ENCODE data around the gene NPM3. TPM values are rescaled to one million over a fixed set of nuclear protein-coding genes. Genes with fewer than 3 reads are reported as not detected.

Gene NPM3
- total RNA-seq, 2 donors from 2014 or later = 94.5 to 113 TPM

DNA sequence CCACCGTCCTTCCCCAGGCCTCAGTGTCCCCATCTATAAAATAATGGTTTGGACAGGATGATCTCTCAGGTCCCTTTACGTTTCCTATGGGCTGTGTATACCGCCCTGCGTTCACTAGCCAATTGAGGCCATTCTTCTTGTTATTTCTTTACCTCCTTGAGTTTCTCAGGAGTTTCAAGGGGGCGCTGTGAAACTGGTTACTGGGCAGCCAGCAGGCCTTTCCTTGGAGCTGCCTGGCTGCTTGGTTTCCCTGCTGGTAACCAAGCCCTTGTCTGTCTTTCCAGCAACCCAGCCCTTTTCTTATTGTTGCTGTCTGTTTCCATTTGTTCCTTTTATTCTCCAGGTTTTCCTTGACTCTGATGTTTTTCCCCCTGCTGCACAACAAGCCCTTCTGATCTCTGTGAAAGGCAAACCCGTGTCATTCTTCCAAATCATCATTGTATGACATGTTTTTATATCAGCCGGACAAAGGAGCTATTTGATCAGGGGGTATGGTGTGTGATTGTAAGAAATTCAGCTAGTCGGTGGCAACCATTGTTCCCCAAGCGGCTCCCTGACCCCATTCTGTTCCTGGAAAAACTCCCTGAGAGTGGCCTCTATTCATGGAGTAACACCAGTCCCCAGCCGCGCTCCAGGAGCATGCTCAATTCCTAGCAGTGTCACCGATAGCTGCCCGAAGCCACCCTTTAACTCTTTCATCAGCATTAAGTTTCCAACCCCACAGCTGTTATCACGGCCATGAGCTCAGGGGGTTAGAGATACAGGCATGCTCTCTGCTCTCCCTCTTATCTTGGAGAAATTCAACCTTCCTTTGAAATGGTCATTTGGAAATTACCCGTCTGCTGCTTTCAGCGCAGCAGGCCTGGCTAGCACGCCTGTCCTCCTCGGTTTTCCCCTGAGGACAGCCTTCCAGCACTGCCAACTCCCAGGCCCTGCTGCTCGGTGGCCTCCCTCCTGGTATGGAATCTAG is 33.9 kb downstream of the NPM3 start:
- Mint-ChIP-seq H3K27me3 (ENCODE audit: low read depth) (peaks cover 24% of the 10 kb centered on the region), H3K4me1 (ENCODE audit: low read depth) (no peaks in the 10 kb centered on the region), H3K27ac (no peak overlapping the region), H3K9me3 (no peaks in the 10 kb centered on the region), H3K4me3 (no peak overlapping the region), H3K36me3 (ENCODE audit: insufficient read depth in 2 of 2) (no peaks in the 10 kb centered on the region)
- no peak for ATAC-seq (replicated peaks in 1 of 2)
- no peak for DNase-seq

DNA sequence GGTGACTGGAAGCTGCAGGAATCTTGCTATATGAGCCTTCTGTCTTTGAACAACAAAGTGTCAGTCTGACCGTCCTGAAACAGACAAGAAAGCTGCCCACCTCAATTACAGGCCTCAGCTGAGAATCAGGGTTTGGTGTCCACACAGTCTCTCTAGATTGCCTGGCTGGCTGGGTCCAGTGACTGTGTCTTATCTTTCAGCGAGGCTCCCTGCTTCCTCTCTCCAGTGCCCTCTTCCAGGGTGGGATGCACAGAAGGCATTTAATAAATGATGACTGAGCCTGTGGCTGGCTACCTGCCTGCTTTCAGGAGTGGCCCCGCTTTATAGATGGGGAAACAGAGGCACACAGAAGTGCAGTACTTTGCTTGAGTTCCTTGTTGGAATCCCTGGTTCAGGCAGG is 34.8 kb downstream of the NPM3 start:
- H3K4me3 Mint-ChIP-seq = no peak overlapping the region
- peaks cover 22% of the 10 kb centered on the region for H3K27me3 Mint-ChIP-seq (ENCODE audit: low read depth)
- H3K4me1 Mint-ChIP-seq (ENCODE audit: low read depth) = no peaks in the 10 kb centered on the region
- DNase-seq (no peak), ATAC-seq (replicated peaks in 1 of 2) (no peak)
- no peak overlapping the region for H3K27ac Mint-ChIP-seq
- H3K36me3 Mint-ChIP-seq (ENCODE audit: insufficient read depth in 2 of 2) = no peaks in the 10 kb centered on the region
- H3K9me3 Mint-ChIP-seq = no peaks in the 10 kb centered on the region

DNA sequence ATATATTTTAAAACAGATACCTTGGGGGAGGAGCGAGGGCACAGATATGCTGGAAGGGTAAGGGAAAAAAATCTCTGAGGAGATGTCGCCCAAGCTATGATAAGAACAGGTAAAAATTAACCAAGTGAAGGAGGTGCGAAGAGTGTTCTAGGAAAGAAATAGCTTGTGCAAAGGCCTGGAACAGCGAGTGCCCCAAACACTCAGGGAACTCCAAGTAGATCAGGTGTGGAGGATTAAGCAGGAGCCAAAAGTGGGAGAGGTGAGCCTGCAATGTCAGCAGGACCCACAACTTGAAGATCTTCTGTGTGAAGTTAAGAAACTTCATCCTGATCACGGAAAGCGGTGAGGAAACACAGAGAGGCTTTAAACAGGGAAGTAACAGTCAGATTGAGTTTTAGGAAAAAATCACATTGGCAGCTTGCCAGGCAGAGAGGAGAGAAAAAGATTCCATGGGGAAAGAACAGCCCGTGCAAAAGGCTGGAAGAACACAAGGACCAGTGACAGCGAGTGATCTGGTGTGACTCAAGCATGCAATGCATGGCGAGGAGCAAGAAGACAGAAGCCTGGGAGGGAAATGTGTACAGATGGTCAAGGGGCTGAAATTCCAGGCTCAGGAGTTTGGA is 38.1 kb downstream of the NPM3 start:
- Mint-ChIP-seq H3K9me3 (no peaks in the 10 kb centered on the region), H3K36me3 (ENCODE audit: insufficient read depth in 2 of 2) (no peaks in the 10 kb centered on the region), H3K4me1 (ENCODE audit: low read depth) (no peaks in the 10 kb centered on the region), H3K27me3 (ENCODE audit: low read depth) (peaks cover 22% of the 10 kb centered on the region), H3K4me3 (no peak overlapping the region), H3K27ac (no peak overlapping the region)
- ATAC-seq (replicated peaks in 1 of 2) = no peak
- DNase-seq = no peak

DNA sequence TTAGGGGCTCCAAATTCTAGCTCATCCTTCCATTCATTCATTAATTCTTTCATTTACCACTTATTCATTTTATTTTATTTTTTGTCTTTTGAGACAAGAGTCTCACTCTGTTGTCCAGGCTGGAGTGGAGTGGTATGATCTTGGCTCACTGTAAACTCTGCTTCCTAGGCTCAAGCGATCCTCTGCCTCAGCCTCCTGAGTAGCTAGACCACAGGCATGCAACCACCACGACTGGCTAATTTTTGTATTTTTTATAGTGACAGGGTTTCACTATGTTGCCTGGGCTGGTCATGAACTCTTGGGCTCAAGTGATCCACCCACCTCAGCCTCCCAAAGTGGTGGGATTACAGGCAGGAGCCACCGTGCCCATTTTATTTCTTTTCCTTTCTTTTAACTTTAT is 39.0 kb downstream of the NPM3 start:
- Mint-ChIP-seq H3K36me3 (ENCODE audit: insufficient read depth in 2 of 2) (no peaks in the 10 kb centered on the region), H3K27ac (no peak overlapping the region), H3K9me3 (no peaks in the 10 kb centered on the region), H3K27me3 (ENCODE audit: low read depth) (peaks cover 29% of the 10 kb centered on the region), H3K4me1 (ENCODE audit: low read depth) (no peaks in the 10 kb centered on the region), H3K4me3 (no peak overlapping the region)
- ATAC-seq (replicated peaks in 1 of 2) = no peak
- DNase-seq = no peak

DNA sequence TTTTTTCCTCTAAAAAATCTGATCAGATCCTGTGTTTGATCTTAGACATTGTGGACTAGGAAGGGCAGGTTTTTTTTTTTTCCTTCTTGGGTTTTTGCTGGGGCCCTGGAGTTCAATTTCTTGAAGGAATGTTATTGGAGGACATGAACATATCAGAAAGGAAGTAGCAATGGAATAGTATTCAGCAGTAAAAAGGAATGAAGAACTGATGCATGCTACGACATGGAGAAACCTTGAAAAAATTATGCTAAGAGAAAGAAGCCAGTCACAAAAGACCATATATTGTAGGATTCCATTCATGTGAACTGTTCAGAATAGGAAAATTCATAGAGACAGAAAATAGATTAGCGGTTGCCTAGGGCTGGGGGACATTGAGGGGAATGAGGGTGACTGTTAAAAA is 41.3 kb downstream of the NPM3 start:
- no peaks in the 10 kb centered on the region for H3K36me3 Mint-ChIP-seq (ENCODE audit: insufficient read depth in 2 of 2)
- ATAC-seq (replicated peaks in 1 of 2) (no peak), DNase-seq (no peak)
- H3K9me3 Mint-ChIP-seq = no peaks in the 10 kb centered on the region
- H3K4me1 Mint-ChIP-seq (ENCODE audit: low read depth) = no peaks in the 10 kb centered on the region
- H3K27me3 Mint-ChIP-seq (ENCODE audit: low read depth) = peaks cover 29% of the 10 kb centered on the region
- no peak overlapping the region for H3K4me3 Mint-ChIP-seq
- no peak overlapping the region for H3K27ac Mint-ChIP-seq

DNA sequence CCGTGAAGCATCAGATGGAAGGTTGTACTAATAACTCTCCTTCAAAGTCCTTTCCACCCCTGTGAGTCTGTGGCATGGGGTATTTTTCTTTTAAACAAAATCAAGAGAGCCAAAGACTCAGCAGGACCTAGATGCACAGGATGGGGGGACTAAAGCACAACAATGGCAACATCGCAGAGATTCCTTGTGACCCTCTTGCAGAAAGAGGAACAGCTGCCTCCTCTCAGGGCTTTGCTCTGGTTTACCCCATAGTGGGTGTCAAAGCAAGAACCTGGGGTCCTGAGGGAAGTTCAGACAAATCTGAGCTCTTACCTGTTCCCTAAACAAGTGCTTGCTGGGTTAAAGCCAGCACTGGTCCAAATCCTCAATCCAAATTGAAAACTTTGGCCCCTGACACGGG is 46.6 kb downstream of the NPM3 start:
- Mint-ChIP-seq H3K4me1 (ENCODE audit: low read depth) (no peaks in the 10 kb centered on the region), H3K27me3 (ENCODE audit: low read depth) (peaks cover 34% of the 10 kb centered on the region)
- DNase-seq = no peak

DNA sequence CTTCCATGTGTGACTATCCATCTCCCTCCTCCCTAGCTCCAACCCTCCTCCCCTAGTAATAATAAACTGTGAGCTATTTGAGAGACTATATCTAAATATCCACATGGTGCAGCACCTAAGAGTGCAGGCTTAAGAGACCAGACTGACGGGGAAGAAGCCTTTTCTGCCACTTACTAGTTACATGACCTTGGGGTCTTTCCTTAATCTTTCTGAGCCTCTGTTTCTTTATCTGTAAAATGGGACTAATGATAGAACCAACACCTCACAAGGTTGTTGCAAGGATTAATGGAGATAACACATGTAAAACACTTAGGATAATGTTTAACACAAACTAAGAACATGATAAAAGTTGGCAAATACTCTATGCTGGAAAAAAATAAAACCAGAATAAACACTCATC is 51.1 kb downstream of the NPM3 start:
- Mint-ChIP-seq H3K27me3 (ENCODE audit: low read depth) (peaks cover 19% of the 10 kb centered on the region), H3K9me3 (no peaks in the 10 kb centered on the region), H3K4me3 (no peak overlapping the region), H3K4me1 (ENCODE audit: low read depth) (no peaks in the 10 kb centered on the region), H3K36me3 (ENCODE audit: insufficient read depth in 2 of 2) (no peaks in the 10 kb centered on the region), H3K27ac (no peak overlapping the region)
- no peak for ATAC-seq (replicated peaks in 1 of 2)
- DNase-seq = no peak

More for the DNA sequence above, 46.6 kb downstream of the NPM3 start:
- Mint-ChIP-seq H3K9me3 (no peaks in the 10 kb centered on the region), H3K27ac (no peak overlapping the region), H3K36me3 (ENCODE audit: insufficient read depth in 2 of 2) (no peaks in the 10 kb centered on the region), H3K4me3 (no peak overlapping the region)
- no peak for ATAC-seq (replicated peaks in 1 of 2)

Other genes with a start within 250 kb of the NPM3 start
- gene POLL, start 195.2 kb downstream of the NPM3 start, total RNA-seq = 10 to 100 TPM; 34.8 to 38.0 TPM
- 1 to 10 TPM; 4.5 to 4.7 TPM for gene DPCD, start 195.1 kb downstream of the NPM3 start, total RNA-seq
- 10 to 100 TPM; 64.4 to 64.6 TPM for gene FBXW4, start 88.3 kb downstream of the NPM3 start, total RNA-seq
- under 1 TPM; 0.43 to 0.49 TPM for gene FGF8, start 7.3 kb downstream of the NPM3 start, total RNA-seq
- gene OGA, start 35.0 kb upstream of the NPM3 start, total RNA-seq = 100 to 1,000 TPM; 165 to 170 TPM
- 1 to 10 TPM; 2.2 to 3.1 TPM for gene KCNIP2, start 60.4 kb upstream of the NPM3 start, total RNA-seq